Heart right ventricle (tissue), 16 donors: Measurements from ENCODE around the gene CEACAM19. TPM values are rescaled to one million over a fixed set of nuclear protein-coding genes. Genes with fewer than 3 reads are reported as not detected.

Experiments
- ATAC-seq, 8 donors: fragments of 200-7000 bp; cut with Tn5 transposase; one replicate each; pipeline ENCODE4 v1.9.1; 2020; ENCODE audit warnings: mild to moderate bottlenecking in 8 of 8, moderate library complexity in 8 of 8, moderate number of reproducible peaks in 1 of 8
- DNase-seq, 2 donors: peaks; one replicate each; pipeline ENCODE4 v3.0.0-alpha.2; 2020
- H3K27ac ChIP-seq, 10 donors: fragments of 200-600 bp; sonication (generic) in 2 of 10; one replicate each; pipeline versions ENCODE4 v1.5.0 to v1.8.0; 2020 to 2022; ENCODE audit warnings: mild to moderate bottlenecking in 3 of 10
- H3K27me3 ChIP-seq, 7 donors: fragments of 200-600 bp; one replicate each; pipeline ENCODE4 v1.8.0; 2021 to 2022; ENCODE audit warnings: mild to moderate bottlenecking in 2 of 7
- H3K36me3 ChIP-seq, 9 donors: fragments of 200-600 bp; sonication (generic) in 1 of 9; one replicate each; pipeline versions ENCODE4 v1.5.0 to v1.8.0; 2020 to 2022; ENCODE audit warnings: mild to moderate bottlenecking in 2 of 9
- H3K4me1 ChIP-seq, 9 donors: fragments of 200-600 bp; sonication (generic) in 1 of 9; one replicate each; pipeline versions ENCODE4 v1.5.0 to v1.8.0; 2020 to 2022; ENCODE audit warnings: mild to moderate bottlenecking in 4 of 9
- H3K4me3 ChIP-seq, 10 donors: fragments of 200-600 bp; sonication (generic) in 2 of 10; one replicate each; pipeline versions ENCODE4 v1.5.0 to v1.8.0; 2020 to 2022; ENCODE audit warnings: mild to moderate bottlenecking in 7 of 10, moderate library complexity in 2 of 10
- H3K9me3 ChIP-seq, 11 donors: fragments of 200-600 bp in 10 of 11; sonication (generic) in 2 of 11; one replicate each; pipeline versions ENCODE4 v1.5.0 to v1.8.0; 2013 to 2022; ENCODE audit warnings: mild to moderate bottlenecking in 2 of 11, control low read depth in 1 of 11, moderate library complexity in 1 of 11
- WGBS, 2 donors: extraction: QIAGEN DNeasy Blood & Tissue Kit; methylation state at CpG; one replicate each; pipeline ENCODE4 v1.1.7; 2013; ENCODE audit warnings: inconsistent platforms in 1 of 2; 5-methylcytosine and 5-hydroxymethylcytosine counted together
- intact Hi-C, 10 donors: fragments of 100-400 bp; cut with DNase I; formaldehyde crosslinking; loops; one replicate each; pipeline versions ENCODE4 v1.11.1 to v1.14.2; 2022
- polyA plus RNA-seq, 2 donors: library from polyadenylated mRNA; stranded (reverse); fragments of 200-250 nt; gene quantifications; one replicate each; pipeline ENCODE4 v1.2.3, GENCODE V29; 2013
- total RNA-seq, 10 donors: library from RNA; stranded (reverse); fragmentation: NEBNext Ultra II Directional in 3 of 10; extraction: Animal tissue kit (Norgen Biotek cat#: 25700) in 3 of 10; gene quantifications; one replicate each; pipeline versions ENCODE4 v1.2.1 to v1.2.4, GENCODE V29; 2021 to 2023
- TF ChIP-seq, protein P1 (sequence below), 9 donors: fragments of 200-600 bp; sonication (generic) in 2 of 9; IDR thresholded peaks; one replicate each; pipeline versions ENCODE4 v1.5.0 to v1.8.0; 2021 to 2022; ENCODE audit warnings: antibody characterized with exemption in 9 of 9, mild to moderate bottlenecking in 5 of 9, moderate library complexity in 1 of 9
- donor health status: Arrhythmogenic right ventricular cardiomyopathy.
- donor health status: ischemic (EF 13 %, LVEDD 7.1; RV severe dilation, severe dysfunction).
- donor health status: healthy with polysubstance abuse.
- donor health status: DM: no; HTN: yes; CAD: no.
- donor health status: DM: no; HTN: no; CAD: no.
- donor health status: ischemic (EF 25% LVEDD 6.9; RV normal size, moderate dysfunction).
- donor health status: ischemic (EF 25% LVEDD 5.7; RV mildly dilated, moderate dysfunction).
- donor health status: healthy.
- donor health status: DM: yes; HTN: yes; CAD: no.
- donor health status: Ischemic cardiomyopathy.
- donor health status: ischemic (EF 35%, LVEDD 5.7; RV mildly dilated, moderate dysfunction).
- donor health status: nonischemic (EF 11% LVEDD 7.7; RV severe dilation, severe dysfunction).
- donor health status: DM: yes; HTN: yes; CAD: no.
- donor health status: PGD.
- donor health status: ischemic (EF 29% LVEDD 5.4; RV normal size, mild dysfunction).
- donor health status: nonischemic (EF 23%, LVEDD 6.1; RV moderate dilation, normal function).

The CEACAM19 gene
- total and polyA plus RNA-seq, 12 donors = 3.3 to 36.8 (median 5.5) TPM

GRCh38 chr19:44689290-44690130 is 18.2 kb downstream of the CEACAM19 start:
- TF ChIP-seq, protein P1, sequence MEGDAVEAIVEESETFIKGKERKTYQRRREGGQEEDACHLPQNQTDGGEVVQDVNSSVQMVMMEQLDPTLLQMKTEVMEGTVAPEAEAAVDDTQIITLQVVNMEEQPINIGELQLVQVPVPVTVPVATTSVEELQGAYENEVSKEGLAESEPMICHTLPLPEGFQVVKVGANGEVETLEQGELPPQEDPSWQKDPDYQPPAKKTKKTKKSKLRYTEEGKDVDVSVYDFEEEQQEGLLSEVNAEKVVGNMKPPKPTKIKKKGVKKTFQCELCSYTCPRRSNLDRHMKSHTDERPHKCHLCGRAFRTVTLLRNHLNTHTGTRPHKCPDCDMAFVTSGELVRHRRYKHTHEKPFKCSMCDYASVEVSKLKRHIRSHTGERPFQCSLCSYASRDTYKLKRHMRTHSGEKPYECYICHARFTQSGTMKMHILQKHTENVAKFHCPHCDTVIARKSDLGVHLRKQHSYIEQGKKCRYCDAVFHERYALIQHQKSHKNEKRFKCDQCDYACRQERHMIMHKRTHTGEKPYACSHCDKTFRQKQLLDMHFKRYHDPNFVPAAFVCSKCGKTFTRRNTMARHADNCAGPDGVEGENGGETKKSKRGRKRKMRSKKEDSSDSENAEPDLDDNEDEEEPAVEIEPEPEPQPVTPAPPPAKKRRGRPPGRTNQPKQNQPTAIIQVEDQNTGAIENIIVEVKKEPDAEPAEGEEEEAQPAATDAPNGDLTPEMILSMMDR (IDR thresholded peaks at IDR 0.05) = peak; percentile 88 to 97 (median 94)
- no peaks in the 10 kb centered on the region for H3K27me3 ChIP-seq
- ATAC-seq (peak; percentile 36 to 72 (median 53)), DNase-seq (peak; percentile 76 to 83)
- WGBS, 2 donors = 37 to 44% methylated on average over 11 of the region's 11 CpGs
- H3K4me3 ChIP-seq = no peak overlapping the region
- no peaks in the 10 kb centered on the region for H3K9me3 ChIP-seq
- H3K4me1 ChIP-seq = peaks cover 0 to 71% (median 36%) of the 10 kb centered on the region in 9 donors
- peak overlapping the region in 1 of 10 donors; percentile 3 for H3K27ac ChIP-seq
- H3K36me3 ChIP-seq = no peaks in the 10 kb centered on the region
- intact Hi-C loops = loop anchor here in 9 of 10 donors (1.0 to 10.0 kb wide), 9 partner anchors 29 to 265 kb away; partner anchors contain the start of genes NECTIN2 (in 4 of the 9) and CLPTM1 (in 1 of the 9)

- no peak overlapping the region for H3K4me3 ChIP-seq
- intact Hi-C loops = no loop called here
- no peaks in the 10 kb centered on the region for H3K27me3 ChIP-seq
- 87 to 89% methylated on average over 3 of the region's 3 CpGs for WGBS, 2 donors
- no peak overlapping the region for H3K27ac ChIP-seq
- TF ChIP-seq, protein P1 (IDR thresholded peaks at IDR 0.05) = no peak
- DNase-seq = no peak
- H3K9me3 ChIP-seq = no peaks in the 10 kb centered on the region
- ATAC-seq = no peak
- H3K36me3 ChIP-seq = no peaks in the 10 kb centered on the region
- H3K4me1 ChIP-seq = peaks cover 0 to 66% (median 36%) of the 10 kb centered on the region in 9 donors
These were observed 18.8 kb downstream of the CEACAM19 start for GRCh38 chr19:44690131-44690440.

DNA sequence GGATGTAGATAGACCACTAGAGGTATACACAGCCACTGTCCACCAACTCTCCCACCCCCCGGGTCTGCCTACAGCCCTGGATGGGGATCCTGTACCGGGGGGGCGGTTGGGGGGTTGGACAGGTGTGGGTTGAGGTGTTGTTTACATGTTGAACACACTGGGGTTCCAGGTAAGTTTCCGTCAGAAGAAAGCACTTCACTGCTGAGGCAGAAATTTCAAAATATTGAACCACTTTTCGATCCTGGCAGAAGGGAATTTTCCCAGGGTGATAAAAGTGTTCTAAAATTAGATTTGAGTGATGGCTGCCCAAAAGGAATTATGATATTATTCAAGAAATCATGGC is 21.1 kb downstream of the CEACAM19 start:
- 48 to 67% methylated on average over 5 of the region's 5 CpGs for WGBS, 2 donors
- DNase-seq = no peak
- TF ChIP-seq, protein P1 (IDR thresholded peaks at IDR 0.05) = no peak
- no peaks in the 10 kb centered on the region for H3K27me3 ChIP-seq
- peak overlapping the region in 7 of 10 donors; percentile 17 to 80 (median 68) for H3K27ac ChIP-seq
- intact Hi-C loops = loop anchor here in 1 of 10 donors (1.0 kb wide), 1 partner anchor 26 kb away; no protein-coding TSS in a partner anchor
- peaks cover 0 to 50% (median 29%) of the 10 kb centered on the region in 9 donors for H3K4me1 ChIP-seq
- ATAC-seq = no peak
- no peak overlapping the region for H3K4me3 ChIP-seq
- no peaks in the 10 kb centered on the region for H3K36me3 ChIP-seq
- no peaks in the 10 kb centered on the region for H3K9me3 ChIP-seq

DNA sequence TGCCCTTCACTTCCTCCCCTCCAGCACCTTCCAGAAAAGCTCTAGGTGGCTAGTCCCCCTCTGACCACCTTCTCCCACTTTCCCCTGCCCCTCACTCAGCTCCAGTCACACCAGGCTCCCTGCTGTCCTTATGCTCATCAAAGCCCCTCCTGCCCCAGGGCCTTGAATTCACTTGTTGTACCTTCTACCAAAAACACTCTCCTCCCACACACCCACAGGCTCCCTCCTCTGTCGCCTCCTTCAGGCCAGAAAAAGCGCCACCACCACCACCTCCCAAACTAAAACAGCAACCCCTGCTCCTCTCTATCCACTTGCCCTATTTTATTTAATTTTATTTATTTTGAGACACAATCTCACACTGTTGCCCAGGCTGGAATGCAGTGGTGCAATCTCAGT is 22.9 kb downstream of the CEACAM19 start:
- Histone ChIP-seq H3K4me1 (peaks cover 0 to 47% (median 29%) of the 10 kb centered on the region in 9 donors), H3K36me3 (no peaks in the 10 kb centered on the region), H3K27me3 (peaks cover 0 to 4% (median 0%) of the 10 kb centered on the region in 7 donors), H3K27ac (peak overlapping the region in 4 of 10 donors; percentile 6 to 73 (median 62)), H3K9me3 (no peaks in the 10 kb centered on the region), H3K4me3 (no peak overlapping the region)
- ATAC-seq (no peak), DNase-seq (no peak)
- intact Hi-C loops = no loop called here
- 92 to 96% methylated on average over 2 of the region's 2 CpGs for WGBS, 2 donors
- TF ChIP-seq, protein P1 (IDR thresholded peaks at IDR 0.05) = peak in 1 of 9 donors; percentile 18
